Mesothelial cell of epicardium (in vitro differentiated cells): ENCODE results near the gene HBZ. TPM values are rescaled to one million over a fixed set of nuclear protein-coding genes. Genes with fewer than 3 reads are reported as not detected.
A peak's percentile ranks its signal among the peaks of the same experiment; 100 is the strongest.

Experiments used
- DNase-seq, 2 experiments: peaks; one replicate each; pipeline ENCODE4 v3.0.0; 2021; ENCODE audit warnings: low spot score in 2 of 2; ENCODE audit not compliant: unreplicated experiment in 2 of 2
- H3K27ac Mint-ChIP-seq: 2 replicates; pipeline ENCODE4 v1.8.0; 2021; ENCODE audit warnings: mixed read lengths
- H3K27me3 Mint-ChIP-seq: 2 replicates; pipeline ENCODE4 v1.8.0; 2021; ENCODE audit warnings: low read depth, mixed read lengths
- H3K36me3 Mint-ChIP-seq: 2 replicates; pipeline ENCODE4 v1.8.0; 2021; ENCODE audit warnings: mixed read lengths
- H3K4me1 Mint-ChIP-seq: 2 replicates; pipeline ENCODE4 v1.8.0; 2021; ENCODE audit warnings: mixed read lengths
- H3K4me3 Mint-ChIP-seq: 2 replicates; pipeline ENCODE4 v1.8.0; 2021; ENCODE audit warnings: mild to moderate bottlenecking, moderate library complexity, mixed read lengths
- H3K9me3 Mint-ChIP-seq: 2 replicates; pipeline ENCODE4 v1.8.0; 2021; ENCODE audit warnings: mixed read lengths
- CTCF ChIP-seq: fragments of 200-600 bp; sonication (generic); IDR thresholded peaks from one replicate; pipeline ENCODE4 v1.5.0; 2021; ENCODE audit warnings: antibody characterized with exemption; ENCODE audit not compliant: unreplicated experiment
- total RNA-seq: library from RNA; stranded (reverse); gene quantifications from 3 replicates; pipeline ENCODE4 v1.2.1, GENCODE V29; 2021

Gene HBZ
- total RNA-seq, 1 donor from 2014 or later = not detected

GRCh38 chr16:140175-140857, 12.1 kb upstream of the HBZ start:
- no peak overlapping the region for H3K27ac Mint-ChIP-seq
- H3K4me3 Mint-ChIP-seq = peak overlapping the region; percentile 60
- no peak for DNase-seq
- H3K36me3 Mint-ChIP-seq = peaks cover 4% of the 10 kb centered on the region
- TF ChIP-seq CTCF = no peak
- peaks cover 12% of the 10 kb centered on the region for H3K4me1 Mint-ChIP-seq
- no peaks in the 10 kb centered on the region for H3K9me3 Mint-ChIP-seq
- H3K27me3 Mint-ChIP-seq = peaks cover 4% of the 10 kb centered on the region

- no peak overlapping the region for H3K27ac Mint-ChIP-seq
- no peak for DNase-seq
- no peaks in the 10 kb centered on the region for H3K36me3 Mint-ChIP-seq
- H3K4me3 Mint-ChIP-seq = no peak overlapping the region
- H3K4me1 Mint-ChIP-seq = peaks cover 7% of the 10 kb centered on the region
- TF ChIP-seq CTCF = no peak
- H3K27me3 Mint-ChIP-seq = peaks cover 4% of the 10 kb centered on the region
- H3K9me3 Mint-ChIP-seq = no peaks in the 10 kb centered on the region
Measured at GRCh38 chr16:142405-142967, 10.0 kb upstream of the HBZ start.

GRCh38 chr16:143047-143446, 9.4 kb upstream of the HBZ start:
- peaks cover 4% of the 10 kb centered on the region for H3K27me3 Mint-ChIP-seq
- H3K4me3 Mint-ChIP-seq = no peak overlapping the region
- no peak for DNase-seq
- no peak for TF ChIP-seq CTCF
- H3K27ac Mint-ChIP-seq = no peak overlapping the region
- H3K4me1 Mint-ChIP-seq = peaks cover 5% of the 10 kb centered on the region
- no peaks in the 10 kb centered on the region for H3K9me3 Mint-ChIP-seq
- no peaks in the 10 kb centered on the region for H3K36me3 Mint-ChIP-seq

- H3K27ac Mint-ChIP-seq = no peak overlapping the region
- DNase-seq = no peak
- peaks cover 4% of the 10 kb centered on the region for H3K27me3 Mint-ChIP-seq
- H3K9me3 Mint-ChIP-seq = no peaks in the 10 kb centered on the region
- no peaks in the 10 kb centered on the region for H3K36me3 Mint-ChIP-seq
- H3K4me1 Mint-ChIP-seq = peaks cover 5% of the 10 kb centered on the region
- no peak for TF ChIP-seq CTCF
- H3K4me3 Mint-ChIP-seq = no peak overlapping the region
Measured at GRCh38 chr16:143456-143855, 9.0 kb upstream of the HBZ start.

GRCh38 chr16:144797-145252, 7.6 kb upstream of the HBZ start:
- TF ChIP-seq CTCF = no peak
- Mint-ChIP-seq H3K4me1 (peaks cover 13% of the 10 kb centered on the region), H3K36me3 (no peaks in the 10 kb centered on the region), H3K9me3 (no peaks in the 10 kb centered on the region), H3K27me3 (peaks cover 14% of the 10 kb centered on the region), H3K4me3 (no peak overlapping the region), H3K27ac (no peak overlapping the region)
- no peak for DNase-seq
